Keratinocyte (primary cell): ENCODE data around the gene RPL14. TPM values are rescaled to one million over a fixed set of nuclear protein-coding genes. Genes with fewer than 3 reads are reported as not detected.

Experiments
- DNase-seq: peaks from one replicate; pipeline ENCODE4 v3.0.0-alpha.2; 2011; ENCODE audit warnings: low read depth, missing footprints, low spot score
- FAIRE-seq: peaks from 2 replicates; lab custom pipeline; 2011; peaks lifted over from hg19 to GRCh38; lab: Jason Lieb, UNC
- H2AFZ ChIP-seq: 2 replicates; pipeline ENCODE4 v1.6.0; 2012; ENCODE audit warnings: low read length, control low read depth, inconsistent platforms; ENCODE audit not compliant: control insufficient read depth
- H3K27ac ChIP-seq: 2 replicates; pipeline ENCODE4 v1.5.1; 2011; ENCODE audit warnings: low read length; ENCODE audit not compliant: control insufficient read depth, insufficient read depth
- H3K27me3 ChIP-seq: 3 replicates; pipeline ENCODE4 v1.6.0; 2011; ENCODE audit warnings: low read length; ENCODE audit not compliant: control insufficient read depth, insufficient read depth; ENCODE audit errors: extremely low read depth
- H3K36me3 ChIP-seq, 2 experiments: 2 replicates in 1 of 2; 3 replicates in 1 of 2; pipeline ENCODE4 v1.5.1; 2011; ENCODE audit warnings: low read length in 2 of 2, mild to moderate bottlenecking in 1 of 2; ENCODE audit not compliant: control insufficient read depth in 2 of 2, insufficient read depth in 2 of 2; ENCODE audit errors: extremely low read depth in 1 of 2
- H3K4me1 ChIP-seq: 3 replicates; pipeline ENCODE4 v1.5.1; 2011; ENCODE audit warnings: low read length; ENCODE audit not compliant: control insufficient read depth, insufficient read depth; ENCODE audit errors: extremely low read depth
- H3K4me2 ChIP-seq: 3 replicates; pipeline ENCODE4 v1.6.0; 2011; ENCODE audit warnings: low read depth, low read length; ENCODE audit not compliant: control insufficient read depth, insufficient read depth; ENCODE audit errors: extremely low read depth
- H3K4me3 ChIP-seq, 3 experiments: fragments of 200-600 bp in 1 of 3; sonication (generic) in 1 of 3; 2 replicates in 2 of 3; 3 replicates in 1 of 3; pipeline ENCODE4 v1.5.1; 2011 to 2016; ENCODE audit warnings: low read length in 3 of 3, mild to moderate bottlenecking in 3 of 3, control low read depth in 2 of 3, inconsistent platforms in 1 of 3, low read depth in 1 of 3, mixed read lengths in 1 of 3, mixed run types in 1 of 3, moderate library complexity in 1 of 3; ENCODE audit not compliant: control insufficient read depth in 2 of 3, insufficient read depth in 2 of 3; ENCODE audit errors: extremely low read depth in 1 of 3
- H3K79me2 ChIP-seq: 2 replicates; pipeline ENCODE4 v1.6.0; 2012; ENCODE audit warnings: low read length; ENCODE audit not compliant: control insufficient read depth, insufficient read depth
- H3K9ac ChIP-seq: 3 replicates; pipeline ENCODE4 v1.6.0; 2011; ENCODE audit warnings: low read length; ENCODE audit not compliant: control insufficient read depth, insufficient read depth; ENCODE audit errors: extremely low read depth
- H3K9me1 ChIP-seq: 3 replicates; pipeline ENCODE4 v1.6.0; 2011; ENCODE audit warnings: low read length; ENCODE audit not compliant: control insufficient read depth, insufficient read depth; ENCODE audit errors: extremely low read depth
- H3K9me3 ChIP-seq: 2 replicates; pipeline ENCODE4 v1.5.1; 2012; ENCODE audit warnings: low read depth, low read length; ENCODE audit not compliant: control insufficient read depth
- H4K20me1 ChIP-seq: 3 replicates; pipeline ENCODE4 v1.6.0; 2011; ENCODE audit warnings: low read length; ENCODE audit not compliant: control insufficient read depth, insufficient read depth; ENCODE audit errors: extremely low read depth
- CTCF ChIP-seq, 3 experiments: IDR thresholded peaks in 1 of 3; conservative IDR thresholded peaks in 1 of 3; optimal IDR thresholded peaks in 1 of 3; 2 replicates in 2 of 3; 3 replicates in 1 of 3; pipeline versions ENCODE3 to v1.5.1; 2011; ENCODE audit warnings: low read length in 3 of 3, mild to moderate bottlenecking in 3 of 3, moderate library complexity in 2 of 3, control low read depth in 1 of 3, inconsistent platforms in 1 of 3; ENCODE audit not compliant: insufficient read depth in 2 of 3; ENCODE audit errors: extremely low read depth in 1 of 3
- EZH2 ChIP-seq: IDR thresholded peaks from one replicate; pipeline ENCODE4 v1.6.1; 2012; ENCODE audit warnings: inconsistent platforms, mild to moderate bottlenecking, low read length, moderate library complexity
- dilution Hi-C: fragments of 300-500 bp; cut with MboI; formaldehyde crosslinking; loops from one replicate; pipeline ENCODE4 v1.7.0; 2020; ENCODE audit warnings: low sequenced_read_pairs; ENCODE audit not compliant: extremely low pct_ligation_motif_present
- polyA plus RNA-seq, 5 experiments: library from polyadenylated mRNA; depleted of rRNA in 3 of 5; stranded (reverse) in 3 of 5; stranded (forward) in 1 of 5; unstranded in 1 of 5; fragments of >200 nt; gene quantifications; 1 replicate in 1 of 5; 2 replicates in 3 of 5; 3 replicates in 1 of 5; pipeline versions ENCODE4 v1.2.1 to v1.2.3, GENCODE V29; 2011 to 2012; ENCODE audit warnings: missing spikeins in 2 of 5, low read depth in 1 of 5, low replicate concordance in 1 of 5

Gene RPL14
- polyA plus RNA-seq, 1 donor (not counting 4 experiments of a cell fraction or from before 2014, with no cell fraction given): 585 TPM

- Histone ChIP-seq H3K27me3 (no peaks in the 10 kb centered on the region), H3K36me3 (no peaks in the 10 kb centered on the region), H3K9me1 (no peaks in the 10 kb centered on the region), H4K20me1 (no peaks in the 10 kb centered on the region), H3K4me3 (no peak overlapping the region), H2AFZ (no peak overlapping the region), H3K9ac (no peak overlapping the region), H3K79me2 (no peaks in the 10 kb centered on the region), H3K9me3 (no peaks in the 10 kb centered on the region), H3K27ac (no peak overlapping the region), H3K4me2 (no peak overlapping the region), H3K4me1 (peaks cover 10% of the 10 kb centered on the region)
- no peak for FAIRE-seq
- TF ChIP-seq EZH2 (no peak), CTCF (optimal IDR thresholded peaks at IDR 0.05 in 1 of 3, IDR thresholded peaks at IDR 0.05 in 1 of 3, conservative IDR thresholded peaks at IDR 0.05 in 1 of 3; ENCODE audit: extremely low read depth in 1 of 3, insufficient read depth in 2 of 3, low read length in 3 of 3) (no peak)
- dilution Hi-C loops: no loop called here
- DNase-seq: no peak
Measured at GRCh38 chr3:40414270-40414669, 42.9 kb upstream of the RPL14 start.

- Histone ChIP-seq H4K20me1 (no peaks in the 10 kb centered on the region), H3K4me1 (peaks cover 10% of the 10 kb centered on the region), H3K4me2 (no peak overlapping the region), H3K79me2 (no peaks in the 10 kb centered on the region), H3K9me1 (no peaks in the 10 kb centered on the region), H3K36me3 (no peaks in the 10 kb centered on the region), H2AFZ (no peak overlapping the region), H3K27me3 (no peaks in the 10 kb centered on the region), H3K9ac (no peak overlapping the region), H3K9me3 (no peaks in the 10 kb centered on the region), H3K4me3 (no peak overlapping the region), H3K27ac (peak overlapping the region; percentile 3)
- dilution Hi-C loops: no loop called here
- FAIRE-seq: peak; percentile 96
- TF ChIP-seq EZH2 (no peak), CTCF (optimal IDR thresholded peaks at IDR 0.05 in 1 of 3, IDR thresholded peaks at IDR 0.05 in 1 of 3, conservative IDR thresholded peaks at IDR 0.05 in 1 of 3; ENCODE audit: extremely low read depth in 1 of 3, insufficient read depth in 2 of 3, low read length in 3 of 3) (no peak)
- DNase-seq: peak; percentile 35
Measured at GRCh38 chr3:40417845-40418543, 39.1 kb upstream of the RPL14 start.
